ENCODE results near the gene TNS3. TPM values are rescaled to one million over a fixed set of nuclear protein-coding genes. Genes with fewer than 3 reads are reported as not detected.

Gene TNS3
- total RNA-seq, 1 experiment from 2014 or later, result 28.9 TPM

DNA sequence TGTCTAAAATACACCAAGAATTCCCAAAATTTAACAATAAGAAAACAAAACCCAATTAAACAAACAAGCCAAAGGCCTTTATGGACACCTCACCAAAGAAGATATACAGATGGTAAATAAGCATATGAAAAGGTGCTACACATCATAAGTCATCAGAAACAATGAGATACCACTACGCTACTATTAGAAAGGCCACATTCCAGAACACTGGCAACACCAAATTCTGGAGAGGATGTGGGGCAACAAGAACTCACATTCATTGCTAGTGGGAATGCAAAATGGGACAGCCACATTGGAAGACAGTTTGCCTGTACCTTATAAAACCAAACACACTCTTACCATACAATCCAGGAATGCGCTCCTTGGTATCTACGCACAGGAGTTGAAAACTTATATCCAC, 291.4 kb downstream of the TNS3 start:
- H3K27me3 ChIP-seq (ENCODE audit: control insufficient read depth, insufficient read depth, low read length), result no peaks in the 10 kb centered on the region
- no peak for DNase-seq
- H3K4me3 ChIP-seq (ENCODE audit: insufficient read depth, low read depth, low read length), result no peak overlapping the region
- H3K36me3 ChIP-seq (replicated peaks; ENCODE audit: control insufficient read depth, insufficient read depth, low read length), result peaks cover 2% of the 10 kb centered on the region

DNA sequence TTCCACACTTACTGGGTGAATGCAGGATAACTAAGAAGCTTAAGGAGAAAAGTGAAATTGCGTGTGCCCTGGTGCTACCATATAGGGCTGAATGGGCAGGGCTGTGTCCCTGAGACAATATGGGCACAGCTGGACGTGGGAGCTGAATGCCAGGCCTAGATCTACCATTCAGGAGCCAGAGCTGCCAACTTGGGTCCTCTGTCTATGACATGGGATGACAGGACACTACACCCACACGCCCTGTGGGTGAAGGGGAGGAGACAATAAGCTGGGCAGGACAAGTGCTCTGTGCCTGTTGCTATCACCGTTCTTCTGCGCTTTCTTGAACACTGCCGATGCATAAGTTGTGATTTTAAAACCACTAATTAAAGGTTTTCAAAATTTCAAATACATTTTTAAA, 293.9 kb downstream of the TNS3 start:
- Histone ChIP-seq H3K4me3 (ENCODE audit: insufficient read depth, low read depth, low read length) (no peak overlapping the region), H3K36me3 (replicated peaks; ENCODE audit: control insufficient read depth, insufficient read depth, low read length) (peaks cover 2% of the 10 kb centered on the region), H3K27me3 (ENCODE audit: control insufficient read depth, insufficient read depth, low read length) (no peaks in the 10 kb centered on the region)
- DNase-seq, result no peak

DNA sequence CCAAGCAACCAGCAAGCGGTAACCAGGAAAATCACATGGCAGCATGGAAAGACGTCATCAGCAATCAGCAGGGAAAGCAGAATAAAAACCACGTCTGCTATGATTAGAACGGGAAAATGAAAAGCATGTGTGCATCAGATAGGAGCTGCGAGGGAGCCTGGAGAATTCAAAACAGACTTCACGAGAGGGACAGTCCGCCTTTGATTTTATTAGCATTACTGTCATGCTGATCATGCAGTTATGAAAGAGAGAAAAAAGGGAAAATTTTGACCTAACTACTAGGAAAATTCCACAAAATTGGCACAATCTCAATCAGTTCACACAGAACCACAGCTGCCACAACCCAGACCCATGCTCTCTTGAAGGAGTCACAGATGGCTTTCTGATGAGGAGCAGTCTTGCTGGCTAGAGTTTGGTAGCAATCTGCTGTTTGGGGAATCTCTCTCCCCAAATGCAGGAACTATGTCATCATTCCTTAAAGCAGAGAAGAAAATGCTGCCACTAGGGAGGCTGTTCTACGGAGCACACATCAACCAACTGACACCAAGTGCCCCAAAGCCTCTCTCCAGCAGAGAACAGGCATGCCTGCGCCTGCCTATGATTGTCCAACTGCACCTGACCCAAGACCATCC, 295.9 kb downstream of the TNS3 start:
- no peak for DNase-seq
- H3K27me3 ChIP-seq (ENCODE audit: control insufficient read depth, insufficient read depth, low read length), result no peaks in the 10 kb centered on the region
- H3K4me3 ChIP-seq (ENCODE audit: insufficient read depth, low read depth, low read length), result no peak overlapping the region
- H3K36me3 ChIP-seq (replicated peaks; ENCODE audit: control insufficient read depth, insufficient read depth, low read length), result peaks cover 2% of the 10 kb centered on the region; the same call in 1 of the 2 replicates

DNA sequence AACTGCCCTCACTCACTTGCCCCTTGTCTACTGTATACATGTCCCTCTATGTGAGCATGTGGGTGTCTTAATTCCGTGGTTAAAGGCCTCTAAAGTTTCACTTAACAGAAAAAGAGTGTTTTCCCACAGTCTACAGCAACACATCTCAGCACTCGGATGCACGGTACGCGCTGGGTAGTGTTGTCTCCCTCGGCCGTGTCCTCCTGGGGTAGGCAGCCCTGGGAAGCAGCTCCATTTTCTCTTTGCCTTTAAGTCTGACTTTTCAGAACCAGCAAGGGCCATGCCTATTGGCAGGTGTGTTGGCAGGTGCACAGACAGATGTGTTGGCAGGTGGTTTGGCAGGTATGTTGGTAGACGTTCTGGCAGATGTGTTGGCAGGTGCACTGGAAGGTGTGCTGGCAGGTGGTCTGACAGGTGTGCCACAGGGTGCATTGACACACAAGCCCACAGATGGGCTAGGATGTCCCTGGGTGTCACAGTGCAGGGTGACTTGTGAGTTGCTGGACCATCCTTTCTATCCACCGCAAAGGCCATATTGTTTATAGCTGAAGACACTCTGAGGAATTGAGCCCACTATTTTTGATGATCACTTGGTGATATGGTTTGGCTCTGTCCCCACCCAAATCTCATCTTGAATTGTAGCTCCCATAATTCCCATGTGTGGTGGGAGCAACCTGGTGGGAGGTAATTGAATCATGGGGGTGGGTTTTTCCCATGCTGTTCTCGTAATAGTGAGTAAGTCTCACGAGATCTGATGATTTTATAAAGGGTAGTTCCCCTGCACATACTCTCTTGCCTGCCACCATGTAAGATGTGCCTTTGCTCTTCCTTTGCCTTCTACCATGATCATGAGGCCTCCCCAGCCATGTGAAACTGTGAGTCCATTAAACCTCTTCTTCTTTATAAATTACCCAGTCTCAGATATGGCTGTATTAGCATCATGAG, 296.9 kb downstream of the TNS3 start:
- no peak overlapping the region for H3K4me3 ChIP-seq (ENCODE audit: insufficient read depth, low read depth, low read length)
- peaks cover 2% of the 10 kb centered on the region; the same call in 1 of the 2 replicates for H3K36me3 ChIP-seq (replicated peaks; ENCODE audit: control insufficient read depth, insufficient read depth, low read length)
- no peaks in the 10 kb centered on the region for H3K27me3 ChIP-seq (ENCODE audit: control insufficient read depth, insufficient read depth, low read length)
- no peak for DNase-seq

DNA sequence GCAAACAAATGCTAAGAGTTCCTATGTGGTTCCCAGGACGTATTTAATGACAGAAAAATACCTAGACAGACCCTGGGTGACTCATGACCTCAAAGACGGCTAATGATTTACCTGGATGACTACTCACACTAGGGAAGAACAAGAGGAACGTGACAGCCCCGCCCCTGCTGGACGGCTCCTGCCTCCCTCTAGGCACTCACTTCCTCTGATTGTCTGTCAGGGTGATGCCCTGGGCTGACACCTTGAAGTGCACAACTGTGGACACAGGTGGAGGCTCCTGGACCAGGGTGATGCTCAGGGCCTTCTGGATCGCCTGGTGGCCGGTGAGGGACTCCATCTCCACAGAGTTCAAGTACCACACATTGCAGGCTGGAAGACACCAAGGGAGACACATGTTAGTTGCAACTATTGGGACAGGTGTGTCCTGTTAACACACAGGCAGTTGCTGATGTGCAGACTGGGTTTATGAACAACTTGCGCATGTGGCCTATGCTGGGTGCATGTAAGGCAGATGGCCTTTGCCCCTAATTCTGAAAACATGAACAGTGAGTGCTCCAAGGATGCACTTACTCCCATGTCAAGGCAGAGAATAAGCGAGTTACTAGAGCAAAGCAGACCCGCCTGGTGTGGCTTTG, 298.3 kb downstream of the TNS3 start:
- peaks cover 2% of the 10 kb centered on the region; the same call in 1 of the 2 replicates for H3K36me3 ChIP-seq (replicated peaks; ENCODE audit: control insufficient read depth, insufficient read depth, low read length)
- DNase-seq, result no peak
- H3K4me3 ChIP-seq (ENCODE audit: insufficient read depth, low read depth, low read length), result no peak overlapping the region
- H3K27me3 ChIP-seq (ENCODE audit: control insufficient read depth, insufficient read depth, low read length), result no peaks in the 10 kb centered on the region

DNA sequence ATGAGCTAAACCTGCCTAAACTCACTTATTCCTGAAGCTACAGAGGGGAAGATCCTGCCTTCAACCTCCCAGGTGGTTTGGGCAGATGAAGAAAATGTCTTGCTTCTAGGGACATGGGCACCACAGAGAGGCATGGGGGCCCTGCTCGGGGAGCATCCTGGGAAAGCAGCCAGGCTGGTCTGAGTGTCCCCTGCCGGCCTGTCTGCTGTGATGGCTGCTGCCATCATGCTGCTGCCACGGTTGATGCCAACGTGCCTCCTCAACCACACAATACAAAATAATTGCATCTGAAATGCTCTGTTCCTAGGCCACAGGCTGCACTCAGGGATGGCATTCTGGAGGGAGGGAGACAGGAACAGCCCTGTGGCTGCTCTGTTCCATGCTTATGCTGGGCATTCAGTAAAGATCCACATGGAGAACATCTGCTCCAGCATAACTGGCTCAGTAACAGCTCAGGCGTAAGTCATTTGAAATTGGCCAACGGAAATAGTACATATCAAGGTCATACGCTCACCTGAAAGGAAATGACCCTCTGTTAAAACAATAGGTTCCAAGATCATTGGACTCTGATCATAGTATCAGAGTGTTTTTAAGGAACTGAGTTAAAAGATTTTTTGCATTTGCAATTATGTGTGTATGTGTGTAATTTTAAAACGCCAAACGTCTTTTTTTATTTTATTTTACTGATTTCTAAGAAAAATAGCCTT, 299.0 kb downstream of the TNS3 start:
- H3K36me3 ChIP-seq (replicated peaks; ENCODE audit: control insufficient read depth, insufficient read depth, low read length), result peaks cover 2% of the 10 kb centered on the region; the same call in 1 of the 2 replicates
- H3K4me3 ChIP-seq (ENCODE audit: insufficient read depth, low read depth, low read length), result no peak overlapping the region
- no peak for DNase-seq
- H3K27me3 ChIP-seq (ENCODE audit: control insufficient read depth, insufficient read depth, low read length), result no peaks in the 10 kb centered on the region

DNA sequence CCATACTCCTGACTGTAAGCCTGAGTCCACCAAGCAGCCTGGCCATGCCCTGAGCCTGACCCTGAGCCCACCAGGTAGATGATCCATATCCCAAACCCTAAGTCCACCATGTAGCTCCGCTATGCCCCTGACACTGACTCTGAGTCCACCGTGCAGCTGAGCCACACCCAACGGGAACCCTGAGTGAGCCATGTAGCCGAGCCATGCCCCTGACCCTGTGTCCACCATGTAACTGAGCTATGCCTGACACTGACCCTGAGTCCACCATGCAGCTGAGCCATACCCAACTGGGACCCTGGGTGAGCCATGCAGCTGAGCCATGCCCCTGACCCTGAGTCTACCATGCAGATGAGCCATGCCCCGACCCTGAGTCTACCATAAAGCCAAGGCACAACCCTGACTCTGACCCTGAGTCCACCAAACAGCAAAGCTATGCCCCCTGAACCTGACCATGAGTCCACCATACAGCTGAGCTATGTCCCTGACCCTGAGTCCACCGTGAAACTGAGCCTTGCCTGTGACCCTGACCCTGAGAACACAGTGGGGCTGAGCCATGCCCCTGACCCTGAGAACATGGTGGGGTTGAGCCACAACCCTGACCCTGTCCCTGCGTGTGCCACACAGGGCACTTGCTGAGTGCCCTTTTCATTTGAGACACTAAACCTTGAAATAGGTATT, 299.8 kb downstream of the TNS3 start:
- DNase-seq, result no peak
- no peak overlapping the region for H3K4me3 ChIP-seq (ENCODE audit: insufficient read depth, low read depth, low read length)
- peaks cover 2% of the 10 kb centered on the region; the same call in 1 of the 2 replicates for H3K36me3 ChIP-seq (replicated peaks; ENCODE audit: control insufficient read depth, insufficient read depth, low read length)
- no peaks in the 10 kb centered on the region for H3K27me3 ChIP-seq (ENCODE audit: control insufficient read depth, insufficient read depth, low read length)

DNA sequence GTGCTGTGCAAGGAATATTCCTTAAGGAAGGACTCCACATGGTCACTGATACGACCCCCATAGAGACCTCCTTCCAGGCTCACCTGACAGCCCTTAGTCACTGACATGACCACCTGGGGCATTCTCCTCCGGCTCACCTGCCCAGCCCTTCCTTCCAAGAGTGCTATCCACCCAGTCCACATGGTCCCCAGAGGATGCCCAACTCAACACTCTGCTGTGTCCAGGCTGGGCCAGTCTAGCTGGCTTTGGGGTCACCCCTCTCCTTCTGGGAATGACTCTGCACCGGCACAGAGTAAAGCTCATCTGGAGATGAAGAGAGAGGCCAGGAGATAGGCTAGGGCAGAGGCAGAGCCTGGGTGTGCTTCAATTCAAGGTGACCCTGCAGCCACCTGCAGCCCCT, 300.8 kb downstream of the TNS3 start:
- Histone ChIP-seq H3K27me3 (ENCODE audit: control insufficient read depth, insufficient read depth, low read length) (no peaks in the 10 kb centered on the region), H3K36me3 (replicated peaks; ENCODE audit: control insufficient read depth, insufficient read depth, low read length) (peaks cover 2% of the 10 kb centered on the region; the same call in 1 of the 2 replicates), H3K4me3 (ENCODE audit: insufficient read depth, low read depth, low read length) (no peak overlapping the region)
- no peak for DNase-seq

DNA sequence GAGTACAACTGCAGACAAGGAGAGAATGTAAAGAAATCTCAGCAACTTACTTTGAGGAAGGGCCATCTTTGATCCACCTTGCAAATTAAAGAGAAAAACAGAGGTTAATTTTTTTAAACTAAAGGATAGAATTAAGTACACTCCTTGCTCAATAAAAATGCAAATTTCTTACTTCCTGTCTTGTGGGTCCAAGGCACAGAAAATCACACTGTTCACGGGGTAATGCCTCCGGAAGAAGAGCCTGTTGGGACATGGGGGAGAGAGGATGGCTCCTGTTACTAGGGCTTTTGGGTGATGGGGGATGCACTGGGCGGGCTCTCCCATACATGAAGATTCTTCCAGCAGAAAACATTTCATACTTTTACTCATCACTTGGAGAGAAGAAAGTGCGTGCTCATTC, 301.8 kb downstream of the TNS3 start:
- H3K27me3 ChIP-seq (ENCODE audit: control insufficient read depth, insufficient read depth, low read length), result no peaks in the 10 kb centered on the region
- no peak overlapping the region for H3K4me3 ChIP-seq (ENCODE audit: insufficient read depth, low read depth, low read length)
- H3K36me3 ChIP-seq (replicated peaks; ENCODE audit: control insufficient read depth, insufficient read depth, low read length), result peaks cover 2% of the 10 kb centered on the region; the same call in 1 of the 2 replicates
- no peak for DNase-seq

DNA sequence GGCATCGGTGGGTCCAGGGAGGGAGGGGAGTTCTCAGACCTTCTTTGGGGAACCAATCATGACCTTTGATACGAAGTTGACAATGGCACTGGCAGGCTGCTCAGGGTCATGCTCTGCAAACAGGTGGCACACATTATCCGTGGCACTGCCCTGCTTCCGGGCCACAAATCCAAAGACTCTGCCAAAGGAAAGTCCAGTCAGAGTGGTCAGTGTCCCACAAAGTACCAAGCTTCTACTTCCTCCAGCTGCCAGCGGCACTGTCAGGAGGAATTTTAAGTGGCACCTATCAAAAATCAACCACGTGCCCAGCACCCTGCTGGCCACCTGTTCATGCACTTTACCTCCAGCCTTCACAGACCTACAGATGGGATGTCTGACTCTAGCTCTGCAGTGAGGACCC, 303.9 kb downstream of the TNS3 start:
- H3K27me3 ChIP-seq (ENCODE audit: control insufficient read depth, insufficient read depth, low read length), result no peaks in the 10 kb centered on the region
- DNase-seq, result no peak
- no peaks in the 10 kb centered on the region; the same call in 1 of the 2 replicates for H3K36me3 ChIP-seq (replicated peaks; ENCODE audit: control insufficient read depth, insufficient read depth, low read length)
- H3K4me3 ChIP-seq (ENCODE audit: insufficient read depth, low read depth, low read length), result no peak overlapping the region

DNA sequence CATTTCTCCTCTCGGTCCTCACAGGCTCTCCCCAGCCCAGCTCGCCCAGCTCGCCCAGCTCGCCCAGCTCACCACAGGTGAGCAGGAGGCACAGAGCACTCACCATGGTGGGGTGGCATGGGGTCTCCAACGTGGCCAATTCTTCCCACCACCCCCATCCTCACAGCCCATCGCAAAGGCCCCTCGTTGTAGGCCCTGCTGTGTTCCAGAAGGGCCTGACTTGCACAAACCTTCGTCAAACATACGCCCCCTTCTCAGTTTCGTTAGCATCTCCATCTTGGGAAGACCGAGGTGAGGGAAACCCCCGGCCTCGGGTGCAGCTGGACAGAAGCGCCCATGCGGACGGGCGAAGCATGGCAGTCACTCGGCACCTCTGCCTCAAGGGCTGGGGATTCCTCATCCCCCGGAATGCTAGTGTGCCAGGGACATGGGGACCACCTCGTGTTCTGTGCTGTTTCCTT, 304.6 kb downstream of the TNS3 start:
- Histone ChIP-seq H3K36me3 (replicated peaks; ENCODE audit: control insufficient read depth, insufficient read depth, low read length) (no peaks in the 10 kb centered on the region), H3K4me3 (ENCODE audit: insufficient read depth, low read depth, low read length) (no peak overlapping the region), H3K27me3 (ENCODE audit: control insufficient read depth, insufficient read depth, low read length) (no peaks in the 10 kb centered on the region)
- no peak for DNase-seq

DNA sequence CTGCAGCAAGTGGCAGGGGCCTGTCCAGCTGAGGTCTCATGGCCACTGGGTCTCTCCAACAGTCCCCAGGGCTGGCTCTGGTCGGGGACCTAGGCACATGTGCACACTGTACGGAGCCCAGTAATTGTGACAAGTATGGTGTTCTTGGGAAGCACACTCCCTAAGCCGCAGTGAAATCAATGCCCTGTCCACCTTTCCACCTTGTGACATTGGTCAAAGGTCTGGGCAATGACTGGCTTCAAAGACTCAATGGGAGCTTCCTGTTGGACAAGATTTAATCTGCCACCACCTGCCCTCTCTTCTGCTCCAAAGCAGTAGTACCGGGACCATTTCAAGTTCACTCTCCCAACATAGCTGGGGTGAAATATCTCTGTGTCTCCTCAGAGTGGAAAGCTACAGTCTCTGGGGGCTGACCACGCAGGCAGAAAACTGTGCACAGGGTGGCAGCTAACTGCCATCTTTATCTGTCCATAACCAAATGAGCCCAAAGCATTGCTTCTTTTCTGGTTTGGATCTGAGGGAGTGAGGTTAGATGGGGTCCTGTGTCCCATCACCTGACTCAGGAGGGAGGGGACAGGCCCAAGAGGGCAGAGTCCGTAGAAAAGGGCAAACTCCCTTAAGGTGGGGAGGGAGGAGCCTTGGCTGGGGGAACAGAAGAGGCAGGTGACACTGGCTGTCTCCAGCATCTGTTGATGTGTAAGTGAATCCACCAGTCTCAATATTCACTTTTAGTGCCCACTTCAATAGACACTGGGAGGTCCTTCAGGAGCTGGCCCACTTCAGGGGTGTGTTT, 307.7 kb downstream of the TNS3 start:
- no peak overlapping the region for H3K4me3 ChIP-seq (ENCODE audit: insufficient read depth, low read depth, low read length)
- no peak for DNase-seq
- H3K27me3 ChIP-seq (ENCODE audit: control insufficient read depth, insufficient read depth, low read length), result no peaks in the 10 kb centered on the region
- no peaks in the 10 kb centered on the region for H3K36me3 ChIP-seq (replicated peaks; ENCODE audit: control insufficient read depth, insufficient read depth, low read length)

DNA sequence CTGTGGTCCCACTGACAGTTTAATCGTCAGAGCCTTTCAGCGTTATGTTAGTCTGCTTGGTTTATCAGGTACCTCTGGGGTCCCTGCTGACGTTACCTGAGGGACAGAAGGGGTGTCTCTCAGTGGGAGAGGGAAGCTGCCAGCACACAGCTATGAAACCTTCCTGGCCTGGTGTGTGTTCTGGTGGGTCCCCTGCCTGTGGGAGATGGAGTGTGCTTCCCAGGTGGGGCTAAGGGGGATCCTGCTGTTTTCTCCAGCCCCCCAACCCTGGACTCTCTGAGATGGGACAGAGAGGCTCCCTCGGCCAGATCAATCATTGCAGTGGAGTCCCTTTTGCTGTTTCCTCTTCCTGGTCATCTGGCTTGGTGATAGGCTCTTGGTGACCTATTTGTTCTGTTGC, 308.8 kb downstream of the TNS3 start:
- H3K4me3 ChIP-seq (ENCODE audit: insufficient read depth, low read depth, low read length), result no peak overlapping the region
- no peak for DNase-seq
- H3K36me3 ChIP-seq (replicated peaks; ENCODE audit: control insufficient read depth, insufficient read depth, low read length), result no peaks in the 10 kb centered on the region
- H3K27me3 ChIP-seq (ENCODE audit: control insufficient read depth, insufficient read depth, low read length), result no peaks in the 10 kb centered on the region

All from H7 (cell line).